ENCODE results near the gene RNF8. TPM values are rescaled to one million over a fixed set of nuclear protein-coding genes. Genes with fewer than 3 reads are reported as not detected.
"Not testable (repeated sequence)": the region's sequence is repeated elsewhere in the genome, so short reads cannot be mapped to it uniquely, and the experiment has no call there.

Gene RNF8
- total RNA-seq, 1 donor: 16.6 TPM

DNA sequence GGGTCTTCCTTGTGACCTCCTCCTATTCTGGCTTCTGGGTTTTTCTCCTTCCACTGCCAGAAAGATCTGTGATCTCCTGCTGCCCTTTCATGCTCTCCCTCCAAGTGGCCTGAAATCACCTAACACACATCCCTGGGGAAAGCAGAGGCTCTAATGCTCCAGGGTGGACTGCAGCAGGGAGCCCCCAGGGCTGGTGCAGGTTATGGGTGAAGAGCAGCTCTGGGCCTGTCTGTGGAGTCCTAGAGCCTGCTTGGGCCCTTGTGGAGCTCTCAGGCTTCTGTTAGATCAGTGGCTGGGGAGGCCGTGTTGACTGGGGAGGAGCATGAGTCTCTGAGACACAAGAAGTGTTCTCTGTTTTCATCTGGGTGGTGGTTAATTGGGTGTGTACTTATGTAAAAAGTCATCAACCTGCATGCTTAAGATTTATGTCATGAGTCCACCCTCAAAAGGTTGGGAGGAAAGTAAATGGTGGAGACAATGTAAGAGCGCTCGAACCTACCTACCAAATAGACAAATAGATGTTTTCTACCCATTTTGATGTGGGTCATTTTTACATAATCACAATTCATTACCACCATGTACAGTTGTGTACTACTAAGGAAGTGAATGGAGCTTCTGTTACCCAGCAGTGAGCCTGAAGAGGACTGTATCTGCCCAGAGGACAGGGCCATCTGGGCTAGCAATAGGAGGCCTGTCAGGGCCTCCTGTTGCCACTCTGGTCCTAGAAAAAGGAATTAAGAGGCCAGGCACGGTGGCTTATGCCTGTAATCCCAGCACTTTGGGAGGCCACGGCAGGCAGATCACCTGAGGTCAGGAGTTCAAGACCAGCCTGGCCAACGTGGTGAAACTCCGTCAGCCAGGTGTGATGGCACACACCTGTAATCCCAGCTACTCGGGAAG lies 32.0 kb upstream of the RNF8 start:
- Histone ChIP-seq H2AFZ (ENCODE audit: low read length) (no peak overlapping the region), H3K27ac (ENCODE audit: low read depth, low read length) (no peak overlapping the region), H3K4me3 (ENCODE audit: insufficient read depth, low read length) (no peak overlapping the region), H3K4me1 (ENCODE audit: insufficient read depth, low read length) (peaks cover 18% of the 10 kb centered on the region), H4K20me1 (ENCODE audit: insufficient read depth, low read length) (peaks cover 9% of the 10 kb centered on the region), H3K27me3 (ENCODE audit: insufficient read depth, low read length) (no peaks in the 10 kb centered on the region), H3K79me2 (ENCODE audit: insufficient read depth, low read length) (no peaks in the 10 kb centered on the region), H3K9me3 (ENCODE audit: low read depth, low read length) (no peaks in the 10 kb centered on the region), H3K36me3 (ENCODE audit: insufficient read depth, low read length) (peaks cover 33% of the 10 kb centered on the region), H3K4me2 (ENCODE audit: insufficient read depth, low read length) (no peak overlapping the region)
- DNase-seq (ENCODE audit: insufficient read length, low spot score, missing footprints): peak; percentile 65
- TF ChIP-seq, protein P1, sequence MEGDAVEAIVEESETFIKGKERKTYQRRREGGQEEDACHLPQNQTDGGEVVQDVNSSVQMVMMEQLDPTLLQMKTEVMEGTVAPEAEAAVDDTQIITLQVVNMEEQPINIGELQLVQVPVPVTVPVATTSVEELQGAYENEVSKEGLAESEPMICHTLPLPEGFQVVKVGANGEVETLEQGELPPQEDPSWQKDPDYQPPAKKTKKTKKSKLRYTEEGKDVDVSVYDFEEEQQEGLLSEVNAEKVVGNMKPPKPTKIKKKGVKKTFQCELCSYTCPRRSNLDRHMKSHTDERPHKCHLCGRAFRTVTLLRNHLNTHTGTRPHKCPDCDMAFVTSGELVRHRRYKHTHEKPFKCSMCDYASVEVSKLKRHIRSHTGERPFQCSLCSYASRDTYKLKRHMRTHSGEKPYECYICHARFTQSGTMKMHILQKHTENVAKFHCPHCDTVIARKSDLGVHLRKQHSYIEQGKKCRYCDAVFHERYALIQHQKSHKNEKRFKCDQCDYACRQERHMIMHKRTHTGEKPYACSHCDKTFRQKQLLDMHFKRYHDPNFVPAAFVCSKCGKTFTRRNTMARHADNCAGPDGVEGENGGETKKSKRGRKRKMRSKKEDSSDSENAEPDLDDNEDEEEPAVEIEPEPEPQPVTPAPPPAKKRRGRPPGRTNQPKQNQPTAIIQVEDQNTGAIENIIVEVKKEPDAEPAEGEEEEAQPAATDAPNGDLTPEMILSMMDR (IDR thresholded peaks at IDR 0.05; ENCODE audit: extremely low read depth, low read depth, low read length): no peak

DNA sequence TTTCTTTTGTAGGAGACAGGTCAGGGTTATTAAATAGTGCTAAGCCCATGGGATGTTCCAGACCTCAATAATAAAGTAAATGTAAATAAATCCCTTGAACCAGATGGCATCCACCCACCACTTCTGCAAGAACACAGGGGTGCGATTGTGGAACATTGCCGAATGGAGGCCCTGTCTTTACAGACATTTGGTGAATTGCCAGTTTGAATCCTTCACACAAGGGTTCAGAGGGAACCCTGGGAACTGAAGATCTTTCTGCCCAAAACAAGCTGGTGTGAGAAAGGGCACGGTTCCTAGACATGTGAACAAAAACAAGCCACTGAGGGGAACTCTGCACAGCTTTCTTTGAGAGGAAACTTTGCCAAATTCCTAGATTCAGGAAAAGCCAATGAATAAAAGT lies 30.2 kb upstream of the RNF8 start:
- no peak for DNase-seq (ENCODE audit: insufficient read length, low spot score, missing footprints)

DNA sequence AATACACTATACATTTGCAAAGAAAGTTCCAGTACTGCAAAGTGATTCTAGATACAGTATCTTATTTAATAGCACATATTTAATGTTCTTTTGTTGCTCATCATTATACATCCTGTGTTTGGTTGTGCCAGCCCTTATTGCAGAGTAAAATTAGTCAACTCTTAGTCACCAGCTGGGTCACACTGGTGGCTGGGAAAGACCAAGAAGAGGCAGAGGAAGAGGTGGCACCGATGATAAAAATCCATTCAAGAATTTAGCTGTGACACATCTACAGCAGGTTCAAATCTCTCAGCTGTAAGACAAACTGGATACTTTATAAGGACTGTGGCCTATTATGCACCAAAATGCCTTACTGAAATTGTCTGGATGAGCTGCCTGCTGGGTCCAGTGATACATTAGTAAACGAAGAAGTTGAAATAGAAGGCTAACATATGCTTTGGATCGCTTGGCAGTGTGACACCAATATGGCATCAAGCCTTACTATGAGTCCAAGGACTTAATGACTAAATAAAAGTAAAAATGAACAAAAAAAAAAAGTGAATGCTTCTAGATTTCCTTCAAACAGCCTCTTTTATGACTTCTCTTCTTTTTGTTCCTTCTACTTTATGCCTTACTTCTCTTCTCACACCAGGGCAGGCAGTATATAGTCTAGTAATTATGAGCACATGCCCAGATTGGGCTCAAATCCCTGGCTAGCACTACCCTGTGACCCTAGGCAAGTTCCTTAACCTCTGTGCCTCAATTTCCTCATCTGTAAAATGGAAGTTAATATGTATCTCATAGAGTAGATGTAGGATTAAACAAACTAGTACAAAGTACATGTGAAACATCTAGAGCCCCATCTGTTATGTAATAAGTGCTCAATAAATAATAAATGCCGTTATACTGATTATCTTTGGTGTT lies 29.4 kb upstream of the RNF8 start:
- TF ChIP-seq, protein P1 (IDR thresholded peaks at IDR 0.05; ENCODE audit: extremely low read depth, low read depth, low read length): no peak
- Histone ChIP-seq H3K79me2 (ENCODE audit: insufficient read depth, low read length) (no peaks in the 10 kb centered on the region), H3K9me3 (ENCODE audit: low read depth, low read length) (no peaks in the 10 kb centered on the region), H3K4me1 (ENCODE audit: insufficient read depth, low read length) (peaks cover 18% of the 10 kb centered on the region), H3K4me3 (ENCODE audit: insufficient read depth, low read length) (no peak overlapping the region), H3K27me3 (ENCODE audit: insufficient read depth, low read length) (no peaks in the 10 kb centered on the region), H3K36me3 (ENCODE audit: insufficient read depth, low read length) (peaks cover 16% of the 10 kb centered on the region), H3K27ac (ENCODE audit: low read depth, low read length) (peak overlapping the region; percentile 29), H4K20me1 (ENCODE audit: insufficient read depth, low read length) (peaks cover 9% of the 10 kb centered on the region), H2AFZ (ENCODE audit: low read length) (no peak overlapping the region), H3K4me2 (ENCODE audit: insufficient read depth, low read length) (no peak overlapping the region)
- DNase-seq (ENCODE audit: insufficient read length, low spot score, missing footprints): peak; percentile 91

More for the DNA sequence above, 30.2 kb upstream of the RNF8 start:
- Histone ChIP-seq H3K27me3 (ENCODE audit: insufficient read depth, low read length) (no peaks in the 10 kb centered on the region), H3K4me1 (ENCODE audit: insufficient read depth, low read length) (peaks cover 18% of the 10 kb centered on the region), H3K9me3 (ENCODE audit: low read depth, low read length) (no peaks in the 10 kb centered on the region), H3K4me2 (ENCODE audit: insufficient read depth, low read length) (no peak overlapping the region), H4K20me1 (ENCODE audit: insufficient read depth, low read length) (peaks cover 9% of the 10 kb centered on the region), H3K27ac (ENCODE audit: low read depth, low read length) (peak overlapping the region; percentile 34), H3K79me2 (ENCODE audit: insufficient read depth, low read length) (no peaks in the 10 kb centered on the region), H2AFZ (ENCODE audit: low read length) (no peak overlapping the region), H3K36me3 (ENCODE audit: insufficient read depth, low read length) (peaks cover 15% of the 10 kb centered on the region), H3K4me3 (ENCODE audit: insufficient read depth, low read length) (no peak overlapping the region)
- TF ChIP-seq, protein P1 (IDR thresholded peaks at IDR 0.05; ENCODE audit: extremely low read depth, low read depth, low read length): no peak

DNA sequence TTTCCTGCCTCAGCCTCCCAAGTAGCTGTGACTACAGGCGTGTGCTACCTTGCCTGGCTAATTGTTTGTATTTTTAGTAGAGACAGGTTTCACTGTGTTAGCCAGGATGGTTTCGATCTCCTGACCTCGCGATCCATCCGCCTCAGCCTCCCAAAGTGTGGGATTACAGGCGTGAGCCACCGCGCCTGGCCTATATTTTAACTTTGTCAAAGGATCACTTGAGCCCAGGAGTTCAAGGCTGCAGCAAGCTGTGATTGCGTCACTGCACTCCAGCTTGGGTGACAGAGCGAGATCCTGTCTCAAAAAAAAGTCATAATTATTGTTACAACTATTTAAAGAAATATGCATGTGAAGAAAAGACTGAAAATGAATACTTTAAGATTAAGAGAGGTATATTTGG lies 23.4 kb upstream of the RNF8 start:
- H3K36me3 ChIP-seq (ENCODE audit: insufficient read depth, low read length): peaks cover 28% of the 10 kb centered on the region
- H3K4me1 ChIP-seq (ENCODE audit: insufficient read depth, low read length); H3K4me3 ChIP-seq (ENCODE audit: insufficient read depth, low read length); H2AFZ ChIP-seq (ENCODE audit: low read length); H3K79me2 ChIP-seq (ENCODE audit: insufficient read depth, low read length); H3K4me2 ChIP-seq (ENCODE audit: insufficient read depth, low read length); H3K9me3 ChIP-seq (ENCODE audit: low read depth, low read length); H3K27ac ChIP-seq (ENCODE audit: low read depth, low read length); H4K20me1 ChIP-seq (ENCODE audit: insufficient read depth, low read length); DNase-seq (ENCODE audit: insufficient read length, low spot score, missing footprints); H3K27me3 ChIP-seq (ENCODE audit: insufficient read depth, low read length): not testable (repeated sequence)

Measured in osteoblast (primary cell).